Caco-2 (cell line): ENCODE measurements around the gene TXNDC15. TPM values are rescaled to one million over a fixed set of nuclear protein-coding genes. Genes with fewer than 3 reads are reported as not detected.

Source experiments
- BruUV-seq: library from RNA; stranded (reverse); fragments of 400-500 nt; replicated peaks from 2 replicates; lab custom pipeline; 2021; lab: Mats Ljungman, UMichigan
- CTCF ChIA-PET: fragments of 300-600 bp; sonication (Branson Sonifier 250); formaldehyde crosslinking; loops from one replicate; lab custom pipeline; 2022; ENCODE audit warnings: antibody characterized with exemption; lab: Charles Lee
- POLR2A ChIA-PET: fragments of 300-600 bp; sonication (Branson Sonifier 250); formaldehyde crosslinking; loops from one replicate; lab custom pipeline; 2022; ENCODE audit warnings: antibody characterized with exemption; lab: Charles Lee
- DNase-seq, 2 experiments: peaks; one replicate each; pipeline versions ENCODE4 v3.0.0 to v3.0.0-alpha.2; 2020 to 2022
- H3K27me3 ChIP-seq: replicated peaks from 2 replicates; pipeline ENCODE4 v1.6.0; 2011; ENCODE audit warnings: low read length; ENCODE audit not compliant: control insufficient read depth, insufficient read depth
- H3K36me3 ChIP-seq: 2 replicates; pipeline ENCODE4 v1.5.1; 2011; ENCODE audit warnings: low read length; ENCODE audit not compliant: control insufficient read depth, insufficient read depth
- H3K4me1 ChIP-seq: fragments of 250-450 bp; sonication (Bioruptor Pico); 2 replicates; pipeline ENCODE4 v1.5.1; 2020; ENCODE audit warnings: mild to moderate bottlenecking
- H3K4me3 ChIP-seq: 2 replicates; pipeline ENCODE4 v1.5.1; 2011; ENCODE audit warnings: low read depth, mild to moderate bottlenecking, control low read depth, low read length
- H3K9me3 ChIP-seq: fragments of 250-450 bp; sonication (Bioruptor Pico); 2 replicates; pipeline ENCODE4 v1.5.1; 2020; ENCODE audit warnings: mild to moderate bottlenecking, moderate library complexity
- H3K27ac Mint-ChIP-seq: one replicate; pipeline ENCODE4 v1.8.0; 2022; ENCODE audit warnings: mixed read lengths; ENCODE audit not compliant: unreplicated experiment
- H3K27me3 Mint-ChIP-seq: one replicate; pipeline ENCODE4 v1.8.0; 2022; ENCODE audit warnings: mixed read lengths; ENCODE audit not compliant: insufficient read depth, unreplicated experiment
- H3K36me3 Mint-ChIP-seq: one replicate; pipeline ENCODE4 v1.8.0; 2022; ENCODE audit warnings: mild to moderate bottlenecking, mixed read lengths; ENCODE audit not compliant: insufficient read depth, unreplicated experiment
- H3K4me1 Mint-ChIP-seq: one replicate; pipeline ENCODE4 v1.8.0; 2022; ENCODE audit warnings: low read depth, mixed read lengths; ENCODE audit not compliant: unreplicated experiment
- H3K4me3 Mint-ChIP-seq: one replicate; pipeline ENCODE4 v1.8.0; 2022; ENCODE audit warnings: mild to moderate bottlenecking, moderate library complexity, mixed read lengths; ENCODE audit not compliant: unreplicated experiment
- H3K9me3 Mint-ChIP-seq: one replicate; pipeline ENCODE4 v1.8.0; 2022; ENCODE audit warnings: mixed read lengths; ENCODE audit not compliant: unreplicated experiment
- intact Hi-C: fragments of 100-400 bp; cut with micrococcal nuclease; formaldehyde crosslinking; loops from one replicate; pipeline ENCODE4 v1.10.0; 2022; ENCODE audit not compliant: unreplicated experiment
- total RNA-seq: library from RNA; stranded (reverse); gene quantifications from 2 replicates; pipeline ENCODE4 v1.2.3, GENCODE V29; 2022
- TF ChIP-seq, protein P1 (sequence below), 2 experiments: fragments of 200-600 bp in 1 of 2; IDR thresholded peaks; 1 replicate in 1 of 2; 2 replicates in 1 of 2; pipeline versions ENCODE4 v1.5.1 to v1.8.0; 2011 to 2022; ENCODE audit warnings: antibody characterized with exemption in 1 of 2, control low read depth in 1 of 2, inconsistent platforms in 1 of 2, low read depth in 1 of 2, low read length in 1 of 2, mild to moderate bottlenecking in 1 of 2, moderate library complexity in 1 of 2; ENCODE audit not compliant: insufficient read depth in 1 of 2, severe bottlenecking in 1 of 2, unreplicated experiment in 1 of 2

TXNDC15 gene
- total RNA-seq, 1 experiment from 2014 or later, result 39.6 TPM

- DNase-seq, result no peak
- POLR2A ChIA-PET, result no interaction called here
- H3K9me3 Mint-ChIP-seq, result no peaks in the 10 kb centered on the region
- CTCF ChIA-PET, result no interaction called here
- BruUV-seq, result no TSS peak
- intact Hi-C loops, result no loop called here
- H3K4me1 Mint-ChIP-seq, result no peaks in the 10 kb centered on the region
- Histone ChIP-seq H3K9me3 (no peaks in the 10 kb centered on the region), H3K36me3 (no peaks in the 10 kb centered on the region), H3K27me3 (no peaks in the 10 kb centered on the region), H3K4me3 (no peak overlapping the region), H3K4me1 (no peaks in the 10 kb centered on the region)
- TF ChIP-seq, protein P1, sequence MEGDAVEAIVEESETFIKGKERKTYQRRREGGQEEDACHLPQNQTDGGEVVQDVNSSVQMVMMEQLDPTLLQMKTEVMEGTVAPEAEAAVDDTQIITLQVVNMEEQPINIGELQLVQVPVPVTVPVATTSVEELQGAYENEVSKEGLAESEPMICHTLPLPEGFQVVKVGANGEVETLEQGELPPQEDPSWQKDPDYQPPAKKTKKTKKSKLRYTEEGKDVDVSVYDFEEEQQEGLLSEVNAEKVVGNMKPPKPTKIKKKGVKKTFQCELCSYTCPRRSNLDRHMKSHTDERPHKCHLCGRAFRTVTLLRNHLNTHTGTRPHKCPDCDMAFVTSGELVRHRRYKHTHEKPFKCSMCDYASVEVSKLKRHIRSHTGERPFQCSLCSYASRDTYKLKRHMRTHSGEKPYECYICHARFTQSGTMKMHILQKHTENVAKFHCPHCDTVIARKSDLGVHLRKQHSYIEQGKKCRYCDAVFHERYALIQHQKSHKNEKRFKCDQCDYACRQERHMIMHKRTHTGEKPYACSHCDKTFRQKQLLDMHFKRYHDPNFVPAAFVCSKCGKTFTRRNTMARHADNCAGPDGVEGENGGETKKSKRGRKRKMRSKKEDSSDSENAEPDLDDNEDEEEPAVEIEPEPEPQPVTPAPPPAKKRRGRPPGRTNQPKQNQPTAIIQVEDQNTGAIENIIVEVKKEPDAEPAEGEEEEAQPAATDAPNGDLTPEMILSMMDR (IDR thresholded peaks at IDR 0.05; ENCODE audit: insufficient read depth in 1 of 2, low read depth in 1 of 2, low read length in 1 of 2, severe bottlenecking in 1 of 2, unreplicated experiment in 1 of 2), result no peak
- H3K27ac Mint-ChIP-seq, result no peak overlapping the region
- peaks cover 7% of the 10 kb centered on the region for H3K36me3 Mint-ChIP-seq
- H3K4me3 Mint-ChIP-seq, result no peak overlapping the region
- no peaks in the 10 kb centered on the region for H3K27me3 Mint-ChIP-seq
These were observed 58.3 kb downstream of the TXNDC15 start for GRCh38 chr5:134932508-134932907.

DNA sequence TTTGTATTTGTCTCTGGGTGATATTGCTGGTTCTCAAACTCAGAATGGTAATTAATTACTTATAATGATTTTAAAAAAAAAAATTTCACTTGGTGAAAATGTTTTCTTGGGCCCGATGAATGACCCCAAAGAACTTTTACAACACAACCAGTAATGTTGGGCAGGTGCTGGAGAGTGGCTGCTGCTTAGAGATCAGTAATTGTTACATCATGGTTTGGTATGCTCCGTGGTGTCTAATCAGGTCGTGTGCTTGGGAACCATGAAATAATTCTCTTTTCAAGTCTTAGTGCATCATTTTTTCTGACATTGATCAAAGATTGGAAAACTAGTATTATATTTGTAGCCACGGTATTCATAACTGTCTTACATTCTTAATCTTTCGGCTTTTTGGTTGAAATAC lies 60.0 kb downstream of the TXNDC15 start:
- no peaks in the 10 kb centered on the region for H3K4me1 Mint-ChIP-seq
- H3K36me3 ChIP-seq, result no peaks in the 10 kb centered on the region
- no peaks in the 10 kb centered on the region for H3K27me3 ChIP-seq
- H3K4me3 ChIP-seq, result no peak overlapping the region
- no peaks in the 10 kb centered on the region for H3K9me3 Mint-ChIP-seq
- no peak overlapping the region for H3K27ac Mint-ChIP-seq
- ChIA-PET POLR2A (no interaction called here), CTCF (no interaction called here)
- H3K27me3 Mint-ChIP-seq, result no peaks in the 10 kb centered on the region
- TF ChIP-seq, protein P1 (IDR thresholded peaks at IDR 0.05; ENCODE audit: insufficient read depth in 1 of 2, low read depth in 1 of 2, low read length in 1 of 2, severe bottlenecking in 1 of 2, unreplicated experiment in 1 of 2), result no peak
- H3K36me3 Mint-ChIP-seq, result peaks cover 3% of the 10 kb centered on the region
- H3K4me3 Mint-ChIP-seq, result no peak overlapping the region
- no peaks in the 10 kb centered on the region for H3K4me1 ChIP-seq
- no peaks in the 10 kb centered on the region for H3K9me3 ChIP-seq
- intact Hi-C loops, result no loop called here
- DNase-seq, result no peak
- BruUV-seq, result no TSS peak

DNA sequence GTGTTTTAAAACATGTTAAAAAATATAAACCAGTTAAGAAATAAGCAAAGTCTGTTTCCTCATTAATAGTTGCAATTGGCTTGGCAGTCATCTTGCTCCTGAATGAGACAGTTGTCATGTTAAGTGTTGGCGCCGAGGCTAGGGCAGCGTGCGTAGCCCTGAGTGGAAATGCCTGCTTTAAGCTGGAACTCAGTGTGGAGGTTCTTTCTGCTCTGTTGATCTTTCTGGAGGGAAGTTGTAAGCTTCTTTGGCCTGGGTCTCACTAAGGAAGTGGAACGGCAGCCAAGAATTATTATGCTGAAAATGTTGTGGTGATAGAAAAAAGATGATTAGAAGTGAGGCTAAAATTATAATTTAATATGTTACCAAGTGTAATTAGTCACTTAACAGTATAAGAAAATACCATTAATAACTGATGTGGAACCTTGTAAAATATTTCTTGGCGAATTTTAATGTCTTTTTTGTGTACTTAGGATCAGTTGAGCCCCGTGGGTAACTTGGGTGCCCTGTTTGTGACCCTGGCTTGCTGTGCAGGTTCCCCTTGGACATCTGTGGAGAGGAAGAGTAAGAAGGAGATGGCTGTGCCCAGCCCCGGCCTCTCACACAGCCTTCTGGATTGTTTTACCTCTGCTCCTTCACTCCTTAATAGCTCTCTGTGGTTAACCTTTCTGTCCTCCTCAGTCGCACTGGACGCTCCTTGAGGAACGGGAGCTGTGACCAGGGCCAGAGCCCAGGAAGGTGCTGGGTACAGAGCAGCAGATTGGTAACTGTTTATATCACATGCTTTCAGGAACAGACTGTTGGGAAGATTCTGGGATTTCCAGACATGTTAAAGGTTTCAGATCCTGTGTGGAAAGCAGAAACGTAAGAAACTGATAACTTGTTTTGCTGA lies 61.8 kb downstream of the TXNDC15 start:
- POLR2A ChIA-PET, result no interaction called here
- Mint-ChIP-seq H3K36me3 (peaks cover 13% of the 10 kb centered on the region), H3K27ac (no peak overlapping the region)

More for the DNA sequence above, 61.8 kb downstream of the TXNDC15 start:
- no peaks in the 10 kb centered on the region for H3K27me3 ChIP-seq
- TF ChIP-seq, protein P1 (IDR thresholded peaks at IDR 0.05; ENCODE audit: insufficient read depth in 1 of 2, low read depth in 1 of 2, low read length in 1 of 2, severe bottlenecking in 1 of 2, unreplicated experiment in 1 of 2), result no peak
- Mint-ChIP-seq H3K9me3 (no peaks in the 10 kb centered on the region), H3K4me3 (no peak overlapping the region), H3K4me1 (no peaks in the 10 kb centered on the region), H3K27me3 (no peaks in the 10 kb centered on the region)
- BruUV-seq, result no TSS peak
- no peaks in the 10 kb centered on the region for H3K36me3 ChIP-seq
- no peaks in the 10 kb centered on the region for H3K4me1 ChIP-seq
- H3K4me3 ChIP-seq, result no peak overlapping the region
- CTCF ChIA-PET, result no interaction called here
- H3K9me3 ChIP-seq, result no peaks in the 10 kb centered on the region
- no peak for DNase-seq
- intact Hi-C loops, result no loop called here
